K562 (cell line): Measurements from ENCODE around the gene POP5. TPM values are rescaled to one million over a fixed set of nuclear protein-coding genes. Genes with fewer than 3 reads are reported as not detected.

ENCODE experiments used
- ARHGAP35 ChIP-seq: fragments of 450-650 bp; IDR thresholded peaks from 2 replicates; pipeline ENCODE4 v1.6.1; 2018; ENCODE audit not compliant: partially characterized antibody
- CSDE1 ChIP-seq, 2 experiments: fragments of 450-650 bp; IDR thresholded peaks; 2 replicates each; pipeline ENCODE4 v1.6.1; 2016; ENCODE audit warnings: mild to moderate bottlenecking in 1 of 2
- E4F1 ChIP-seq: fragments of 250-450 bp; sonication (Bioruptor Pico); IDR thresholded peaks from 2 replicates; pipeline ENCODE4 v1.5.0; 2021; ENCODE audit warnings: mild to moderate bottlenecking, borderline replicate concordance
- FOXK1 ChIP-seq: sonication (generic); formaldehyde crosslinking; IDR thresholded peaks from 2 replicates; pipeline ENCODE4 v1.8.0; 2022; ENCODE audit warnings: missing genetic modification reagents, mild to moderate bottlenecking, borderline replicate concordance
- MLX ChIP-seq, 2 experiments: fragments of 450-650 bp in 1 of 2; sonication (generic) in 1 of 2; formaldehyde crosslinking; conservative IDR thresholded peaks; 2 replicates each; pipeline versions ENCODE4 v1.4.0 to v1.8.1; 2020 to 2022; ENCODE audit warnings: mild to moderate bottlenecking in 1 of 2, missing genetic modification reagents in 1 of 2
- RBFOX2 ChIP-seq: fragments of 200-400 bp; formaldehyde crosslinking; IDR thresholded peaks from 2 replicates; pipeline ENCODE4 v1.6.1; 2017; ENCODE audit warnings: low read depth, mild to moderate bottlenecking, low read length, moderate library complexity
- RNF2 ChIP-seq: sonication (generic); IDR thresholded peaks from 2 replicates; pipeline ENCODE4 v1.6.1; 2016
- RNF219 ChIP-seq: fragments of 250-450 bp; sonication (Bioruptor Pico); IDR thresholded peaks from 2 replicates; pipeline ENCODE4 v1.5.0; 2022; ENCODE audit warnings: mild to moderate bottlenecking
- SRSF1 ChIP-seq: fragments of 200-400 bp; formaldehyde crosslinking; IDR thresholded peaks from 2 replicates; pipeline ENCODE4 v1.6.1; 2017; ENCODE audit warnings: mild to moderate bottlenecking, low read depth, low read length, moderate library complexity
- ZBTB26 ChIP-seq: fragments of 450-650 bp; formaldehyde crosslinking; IDR thresholded peaks from 2 replicates; pipeline ENCODE4 v1.4.0; 2022; ENCODE audit warnings: missing genetic modification characterization
- ZNF407 ChIP-seq: fragments of 450-650 bp; IDR thresholded peaks from 2 replicates; pipeline ENCODE4 v1.6.1; 2016; ENCODE audit warnings: low read depth
- polyA plus RNA-seq, 8 experiments: library from polyadenylated mRNA; depleted of rRNA in 4 of 8; stranded (reverse) in 5 of 8; unstranded in 3 of 8; fragments of >200 nt; fragmentation: Nextera tagmentation in 2 of 8; fragmentation: Illumina TruSeq in 1 of 8; extraction: Ambion mirVana in 2 of 8; extraction: Trizol in 1 of 8; gene quantifications; 2 replicates each; pipeline versions ENCODE4 v1.2.1 to v1.2.3, GENCODE V29; 2011 to 2014; ENCODE audit warnings: inconsistent platforms in 1 of 8, missing spikeins in 1 of 8
- total RNA-seq, 7 experiments: library from RNA; depleted of rRNA in 6 of 7; stranded (reverse); fragments of >200 nt in 6 of 7; fragmentation: Illumina TruSeq in 2 of 7; extraction: Trizol in 2 of 7; gene quantifications; 2 replicates each; pipeline versions ENCODE4 v1.2.1 to v1.2.3, GENCODE V29; 2011 to 2021; ENCODE audit warnings: low replicate concordance in 1 of 7

The POP5 gene
- total and polyA plus RNA-seq, 9 of the 15 experiments (the other 6 are each of a cell fraction or from before 2014, with no cell fraction given): 57.5 to 253 (median 73.8) TPM

- no peak for TF ChIP-seq RNF219 (CRISPR knock-in tag)
- TF ChIP-seq ZBTB26 (CRISPR knock-in tag): no peak
- peak; percentile 61 for TF ChIP-seq RBFOX2
- TF ChIP-seq CSDE1 (IDR thresholded peaks at IDR 0.05): no peak
- no peak for TF ChIP-seq RNF2
- TF ChIP-seq MLX (CRISPR knock-in tag; conservative IDR thresholded peaks at IDR 0.05): no peak
- TF ChIP-seq FOXK1 (CRISPR knock-in tag): no peak
- no peak for TF ChIP-seq SRSF1
- no peak for TF ChIP-seq E4F1 (CRISPR knock-in tag)
- TF ChIP-seq ARHGAP35: no peak
- TF ChIP-seq ZNF407: no peak
Observed at GRCh38 chr12:120625557-120626419, 44.6 kb upstream of the POP5 start (continued).
